BLaER1 treated with 17β-estradiol and CSF1 and Interleukin-3, amounts not matched to agents 10 nM and 100 nM (cell line): Measurements from ENCODE around the gene PSG6.
"Not testable (repeated sequence)": the region's sequence is repeated elsewhere in the genome, so short reads cannot be mapped to it uniquely, and the experiment has no call there.

Experiments used
- H3K27ac ChIP-seq, 11 experiments: shearing (Covaris generic); formaldehyde crosslinking; 2 replicates each; pipeline ENCODE4 v1.8.1; 2022
- H3K27me3 ChIP-seq, 11 experiments: shearing (Covaris generic); formaldehyde crosslinking; 2 replicates each; pipeline ENCODE4 v1.8.1; 2022
- H3K36me3 ChIP-seq, 11 experiments: shearing (Covaris generic); formaldehyde crosslinking; 2 replicates each; pipeline ENCODE4 v1.8.1; 2022
- H3K4me1 ChIP-seq, 10 experiments: shearing (Covaris generic); formaldehyde crosslinking; 2 replicates each; pipeline ENCODE4 v1.8.1; 2022
- H3K4me2 ChIP-seq, 11 experiments: shearing (Covaris generic); formaldehyde crosslinking; 2 replicates each; pipeline ENCODE4 v1.8.1; 2022
- H3K4me3 ChIP-seq, 10 experiments: shearing (Covaris generic); formaldehyde crosslinking; 2 replicates each; pipeline ENCODE4 v1.8.1; 2022
- H3K9ac ChIP-seq, 11 experiments: shearing (Covaris generic); formaldehyde crosslinking; 2 replicates each; pipeline ENCODE4 v1.8.1; 2022
- H3K9me3 ChIP-seq, 11 experiments: shearing (Covaris generic); formaldehyde crosslinking; replicated peaks in 1 of 11; 2 replicates each; pipeline ENCODE4 v1.8.1; 2022
- H4K20me1 ChIP-seq, 11 experiments: shearing (Covaris generic); formaldehyde crosslinking; 2 replicates each; pipeline ENCODE4 v1.8.1; 2022
- Cebpa-rat ChIP-seq, 11 experiments: shearing (Covaris generic); IDR thresholded peaks; 2 replicates each; pipeline ENCODE4 v1.8.1; 2022

PSG6 gene

GRCh38 chr19:42917634-42918033, at the start of gene PSG6:
Gene PSG6, minus strand, starts transcription at chr19:42917894. Its CDS starts 102 bp downstream, at chr19:42917792.
- H3K4me2 ChIP-seq, H4K20me1 ChIP-seq, H3K27me3 ChIP-seq, H3K9me3 ChIP-seq, H3K9ac ChIP-seq, H3K27ac ChIP-seq, H3K4me1 ChIP-seq, H3K36me3 ChIP-seq, H3K4me3 ChIP-seq: not testable (repeated sequence)

GRCh38 chr19:42965176-42965575, 47.5 kb upstream of the PSG6 start:
- Histone ChIP-seq H3K4me3 (no peak overlapping the region), H3K9me3 (no peaks in the 10 kb centered on the region), H3K4me2 (no peak overlapping the region), H3K9ac (no peak overlapping the region), H3K27me3 (no peaks in the 10 kb centered on the region), H3K27ac (no peak overlapping the region), H3K4me1 (no peaks in the 10 kb centered on the region), H4K20me1 (no peaks in the 10 kb centered on the region), H3K36me3 (no peaks in the 10 kb centered on the region)
- no peak for TF ChIP-seq Cebpa-rat (IDR thresholded peaks at IDR 0.05)

- Histone ChIP-seq H3K36me3 (no peaks in the 10 kb centered on the region), H3K9me3 (peaks cover 0 to 5% (median 0%) of the 10 kb centered on the region in 11 experiments; a peak in 3 of 22 replicates), H3K27ac (no peak overlapping the region), H3K4me1 (no peaks in the 10 kb centered on the region), H3K4me2 (no peak overlapping the region), H4K20me1 (no peaks in the 10 kb centered on the region), H3K4me3 (no peak overlapping the region), H3K9ac (no peak overlapping the region), H3K27me3 (no peaks in the 10 kb centered on the region)
- TF ChIP-seq Cebpa-rat (IDR thresholded peaks at IDR 0.05) = no peak
These were observed 43.4 kb upstream of the PSG6 start for GRCh38 chr19:42961119-42961518.

DNA sequence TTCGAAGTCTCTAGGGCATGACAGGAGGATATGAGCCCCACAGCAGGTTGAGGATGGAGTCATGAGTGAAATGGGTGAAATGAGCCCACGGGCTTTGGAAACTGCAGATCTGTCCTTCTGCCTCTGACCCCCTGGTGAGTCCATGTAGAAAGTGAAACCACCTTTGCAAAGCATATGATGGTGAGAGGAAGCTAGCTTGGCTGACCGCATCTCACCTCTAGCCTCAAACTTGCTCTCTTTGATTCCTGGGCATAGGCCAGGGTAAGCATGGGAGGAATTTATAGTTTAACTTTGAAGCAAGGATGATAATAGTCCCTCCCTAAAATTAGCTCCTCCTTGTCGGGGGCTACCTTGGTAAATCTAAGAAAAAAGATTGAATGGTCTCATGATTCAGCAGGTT, 34.4 kb upstream of the PSG6 start:
- H3K4me1 ChIP-seq = not testable (repeated sequence)

DNA sequence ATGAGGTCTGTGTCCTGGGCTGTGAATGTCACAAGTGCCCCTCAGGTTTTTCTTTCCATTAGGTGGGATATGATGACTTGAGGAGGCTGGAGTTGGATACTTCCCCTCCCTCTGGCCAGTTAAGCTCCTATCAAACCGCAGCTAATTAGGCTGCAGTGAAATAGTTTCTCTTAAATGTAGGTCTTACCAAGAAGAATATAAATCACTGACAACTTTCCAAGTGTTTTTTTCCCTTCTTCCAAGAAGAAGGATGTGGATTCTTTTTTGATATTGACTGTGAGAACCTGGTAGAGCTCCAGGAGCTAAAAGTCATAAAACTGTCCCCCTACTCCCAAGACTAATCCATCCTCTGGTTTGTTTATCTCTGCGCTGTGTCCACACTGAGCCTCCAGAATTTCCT, 33.8 kb upstream of the PSG6 start:
- H3K4me1 ChIP-seq, H3K27ac ChIP-seq, H3K27me3 ChIP-seq, H4K20me1 ChIP-seq, H3K4me2 ChIP-seq, H3K4me3 ChIP-seq, H3K9ac ChIP-seq, H3K36me3 ChIP-seq: not testable (repeated sequence)
- H3K9me3 ChIP-seq = peaks cover 0 to 13% (median 3%) of the 10 kb centered on the region in 11 experiments; a peak in 4 of 22 replicates

More for the DNA sequence above, 34.4 kb upstream of the PSG6 start:
- H3K9ac ChIP-seq, H3K4me3 ChIP-seq, H3K27me3 ChIP-seq, H3K4me2 ChIP-seq, H4K20me1 ChIP-seq, H3K27ac ChIP-seq, H3K36me3 ChIP-seq: not testable (repeated sequence)
- peaks cover 0 to 13% (median 3%) of the 10 kb centered on the region in 11 experiments; a peak in 4 of 22 replicates for H3K9me3 ChIP-seq

- Histone ChIP-seq H4K20me1 (no peaks in the 10 kb centered on the region), H3K27me3 (no peaks in the 10 kb centered on the region), H3K4me3 (no peak overlapping the region), H3K9me3 (peaks cover 0 to 7% (median 0%) of the 10 kb centered on the region in 11 experiments; a peak in 4 of 22 replicates), H3K9ac (no peak overlapping the region), H3K4me1 (peaks cover 0 to 9% (median 2%) of the 10 kb centered on the region in 10 experiments; a peak in 7 of 20 replicates), H3K36me3 (no peaks in the 10 kb centered on the region), H3K27ac (no peak overlapping the region), H3K4me2 (no peak overlapping the region)
- no peak for TF ChIP-seq Cebpa-rat (IDR thresholded peaks at IDR 0.05)
These were observed 24.6 kb upstream of the PSG6 start for GRCh38 chr19:42942187-42942789.

- not testable (repeated sequence) for H4K20me1 ChIP-seq, H3K4me3 ChIP-seq, H3K4me2 ChIP-seq, H3K9ac ChIP-seq, H3K36me3 ChIP-seq, H3K9me3 ChIP-seq, H3K4me1 ChIP-seq, H3K27me3 ChIP-seq, H3K27ac ChIP-seq
These were observed 19.4 kb upstream of the PSG6 start, which contains the start of gene PSG7 for GRCh38 chr19:42937107-42937506. Gene PSG7, minus strand, starts transcription at chr19:42937207. Its CDS starts 131 bp downstream, at chr19:42937076.

- H3K9ac ChIP-seq, H3K9me3 ChIP-seq, H3K27ac ChIP-seq: not testable (repeated sequence)
These were observed 17.0 kb upstream of the PSG6 start for GRCh38 chr19:42934726-42935125.

GRCh38 chr19:42934183-42934582, 16.5 kb upstream of the PSG6 start:
- not testable (repeated sequence) for H3K9me3 ChIP-seq, H3K27me3 ChIP-seq, H3K4me1 ChIP-seq, H3K36me3 ChIP-seq, H3K9ac ChIP-seq, H3K27ac ChIP-seq, H4K20me1 ChIP-seq, H3K4me3 ChIP-seq, H3K4me2 ChIP-seq

More at GRCh38 chr19:42934726-42935125, 17.0 kb upstream of the PSG6 start:
- H3K27me3 ChIP-seq, H3K4me1 ChIP-seq, H3K4me3 ChIP-seq, H3K4me2 ChIP-seq, H3K36me3 ChIP-seq, H4K20me1 ChIP-seq: not testable (repeated sequence)

DNA sequence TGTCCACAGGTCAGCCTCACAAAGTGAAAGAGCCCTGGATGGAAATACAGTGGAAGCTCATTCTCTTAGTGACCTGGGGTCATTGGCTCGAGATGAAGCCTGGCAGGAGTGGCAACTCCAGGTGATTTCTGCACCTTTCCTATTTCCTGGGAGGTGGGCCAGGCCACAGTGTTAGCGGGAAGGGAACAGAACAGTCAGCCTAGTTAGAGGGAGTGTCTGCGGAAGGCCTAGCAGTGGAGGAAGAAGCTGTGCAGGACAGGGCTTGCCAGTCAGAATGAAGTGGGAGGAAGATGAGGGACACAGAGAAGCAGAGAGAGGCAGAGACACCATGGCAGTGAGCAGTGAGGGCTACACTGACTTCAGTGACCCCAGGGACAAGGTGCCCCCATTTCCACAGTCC, 15.7 kb upstream of the PSG6 start:
- H3K27ac ChIP-seq, H3K36me3 ChIP-seq, H3K9me3 ChIP-seq: not testable (repeated sequence)

DNA sequence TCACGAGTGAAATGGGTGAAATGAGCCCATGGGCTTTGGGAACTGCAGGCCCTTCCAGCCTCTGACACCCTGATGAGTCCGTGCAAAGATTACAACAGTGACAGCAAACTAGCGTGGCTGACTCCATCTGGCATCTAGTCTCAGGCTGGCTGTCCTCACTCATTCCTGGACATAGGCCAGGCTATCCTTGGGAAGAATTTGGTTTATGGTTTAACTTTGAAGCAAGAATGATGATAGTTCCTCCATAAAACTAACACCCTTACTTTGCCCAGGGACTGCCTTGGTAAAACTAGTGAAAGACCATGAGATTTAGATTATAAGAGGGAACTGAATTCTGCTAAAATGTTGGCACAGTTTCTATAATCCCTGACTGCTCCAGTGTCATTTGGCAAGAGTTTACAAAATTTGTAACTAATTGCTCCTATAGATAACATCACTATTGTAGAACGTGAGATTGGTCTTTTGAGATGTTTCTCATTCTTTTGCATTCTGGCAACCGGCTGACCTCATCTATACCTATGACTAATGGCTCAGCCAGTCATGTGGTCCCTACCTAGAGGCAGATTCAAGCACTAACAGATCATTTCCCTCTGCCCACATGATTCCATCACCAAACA, 14.9 kb upstream of the PSG6 start:
- H3K4me1 ChIP-seq, H3K27me3 ChIP-seq, H3K9me3 ChIP-seq, H3K4me2 ChIP-seq, H4K20me1 ChIP-seq, H3K4me3 ChIP-seq, H3K36me3 ChIP-seq, H3K9ac ChIP-seq, H3K27ac ChIP-seq: not testable (repeated sequence)

More for the DNA sequence above, 15.7 kb upstream of the PSG6 start:
- not testable (repeated sequence) for H3K4me3 ChIP-seq, H3K4me1 ChIP-seq, H3K27me3 ChIP-seq, H4K20me1 ChIP-seq, H3K9ac ChIP-seq, H3K4me2 ChIP-seq

- not testable (repeated sequence) for H3K9me3 ChIP-seq, H3K27ac ChIP-seq, H3K4me2 ChIP-seq, H3K36me3 ChIP-seq, H3K4me1 ChIP-seq, H3K27me3 ChIP-seq, H3K4me3 ChIP-seq, H3K9ac ChIP-seq, H4K20me1 ChIP-seq
These were observed 12.5 kb upstream of the PSG6 start for GRCh38 chr19:42930214-42930613.
